GM18507 (cell line): ENCODE data around the gene MPPED2.

Experiments
- DNase-seq: peaks from one replicate; pipeline ENCODE4 v3.0.0; 2011; ENCODE audit warnings: low read depth; ENCODE audit not compliant: insufficient read length; ENCODE audit errors: extremely low spot score
- FAIRE-seq: peaks from 2 replicates; lab custom pipeline; 2011; peaks lifted over from hg19 to GRCh38; lab: Jason Lieb, UNC

Gene MPPED2

DNA sequence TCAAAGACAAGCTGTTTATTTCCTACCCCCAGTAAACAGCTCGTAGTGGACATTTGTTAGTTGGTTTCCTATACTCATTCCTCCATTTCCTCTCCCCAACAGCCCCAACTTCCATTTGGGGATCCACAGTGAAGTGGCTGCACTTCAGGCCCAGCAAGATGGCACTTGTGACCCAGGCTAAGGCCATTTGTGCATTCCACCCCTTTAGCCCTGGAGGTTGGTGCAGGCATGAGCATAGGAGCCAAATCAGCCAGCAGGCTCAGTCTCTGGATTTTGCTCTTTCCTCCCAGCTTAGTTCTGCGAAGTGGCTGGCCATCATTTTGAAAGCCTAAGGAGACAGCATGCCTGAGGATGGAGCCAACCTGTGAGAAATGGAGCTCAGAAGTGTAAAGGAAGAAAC is 122.9 kb downstream of the MPPED2 start:
- DNase-seq (no peak), FAIRE-seq (no peak)

DNA sequence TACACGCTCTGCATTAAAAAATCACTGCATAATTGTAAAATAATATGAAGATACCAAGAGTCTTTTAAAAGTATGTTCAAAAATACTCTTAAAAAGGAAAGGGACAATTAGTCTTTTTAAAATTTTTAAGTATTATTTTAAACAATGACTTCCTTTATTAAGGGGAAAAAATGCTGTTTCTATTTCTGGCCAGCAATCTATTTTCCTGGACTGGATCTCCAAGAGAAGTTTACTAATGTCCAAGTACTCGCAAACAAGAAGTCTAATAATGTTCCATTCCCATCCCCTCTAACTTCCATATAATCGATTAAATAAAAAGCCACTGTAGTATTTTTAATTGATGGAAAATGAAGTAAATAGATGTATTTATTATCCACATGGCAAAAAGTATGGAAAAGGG is 123.7 kb downstream of the MPPED2 start:
- DNase-seq: no peak
- FAIRE-seq: no peak

DNA sequence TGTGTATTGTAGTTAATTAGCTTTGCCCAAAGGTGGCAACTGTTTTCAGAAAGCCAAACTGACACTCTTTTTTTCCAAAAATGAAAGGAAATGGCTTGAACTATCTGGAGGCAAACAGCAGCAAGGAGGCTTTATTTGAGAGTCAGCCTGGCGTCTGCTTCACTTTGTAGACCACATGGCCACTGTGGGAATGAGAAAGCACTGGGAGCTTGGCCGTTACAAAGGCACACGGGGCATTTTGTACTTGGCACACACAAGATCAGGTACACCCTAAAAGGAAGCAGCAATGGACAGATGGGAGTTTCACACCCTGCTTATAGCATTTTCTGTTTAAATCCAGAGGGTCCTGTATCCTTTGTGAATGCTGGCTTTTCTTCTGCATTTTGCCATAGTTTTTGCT is 126.3 kb downstream of the MPPED2 start:
- FAIRE-seq: no peak
- no peak for DNase-seq

DNA sequence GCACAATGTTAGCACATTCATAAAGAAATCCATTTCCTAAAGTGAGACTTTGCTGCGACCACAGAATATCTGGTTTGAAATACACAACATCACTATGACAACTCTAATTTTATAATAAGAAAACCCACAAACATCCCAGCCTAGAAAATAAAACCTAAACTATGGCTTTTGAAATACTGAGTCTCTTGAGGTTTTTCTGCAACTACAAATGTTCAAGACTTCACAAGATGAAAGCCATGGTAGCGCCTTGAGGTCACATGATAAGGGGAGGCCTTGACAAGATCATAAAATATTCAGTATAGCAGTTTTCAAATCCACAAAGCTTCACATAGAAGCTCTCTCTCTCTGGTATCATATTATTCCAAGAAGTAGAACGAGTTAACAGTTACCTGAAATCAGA is 126.8 kb downstream of the MPPED2 start:
- FAIRE-seq (no peak), DNase-seq (no peak)

DNA sequence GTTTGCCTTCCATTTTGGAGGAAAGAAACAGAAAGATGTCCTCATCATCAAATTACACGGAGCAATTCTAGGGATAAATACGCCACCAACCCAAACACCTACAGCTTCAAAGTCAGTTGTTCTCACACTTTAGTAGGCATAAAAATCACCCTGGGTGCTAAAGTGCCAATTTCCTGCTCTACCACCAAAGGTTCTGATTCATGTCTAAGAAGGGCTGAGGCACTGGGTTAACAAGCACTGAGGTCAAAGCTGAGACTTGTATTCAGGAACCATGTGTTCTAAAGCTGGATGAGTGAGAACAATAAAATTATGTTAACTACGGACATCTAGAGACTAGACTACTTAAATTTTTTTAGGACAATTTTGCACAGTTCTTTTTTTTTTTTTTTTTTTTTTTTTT is 127.6 kb downstream of the MPPED2 start:
- no peak for DNase-seq
- FAIRE-seq: no peak

DNA sequence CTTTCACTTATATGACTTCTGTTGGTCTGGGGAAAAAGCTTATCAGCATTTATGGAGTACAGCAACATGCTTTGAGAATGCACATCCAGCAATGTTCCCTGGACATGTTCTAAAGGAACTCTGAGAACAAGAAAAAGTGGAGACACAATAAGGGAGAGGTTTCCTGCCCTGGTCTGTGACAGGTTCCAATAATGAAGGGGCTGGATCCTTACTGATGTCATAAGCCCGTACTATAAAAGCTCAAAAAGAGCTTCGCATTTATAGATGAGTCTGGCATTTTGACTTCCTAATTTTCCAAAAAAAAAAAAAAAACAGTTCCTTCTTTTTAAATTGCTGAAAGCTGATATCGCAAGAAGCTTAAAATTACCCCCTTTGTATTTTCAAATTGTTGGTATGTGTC is 129.1 kb downstream of the MPPED2 start:
- FAIRE-seq (no peak), DNase-seq (no peak)

DNA sequence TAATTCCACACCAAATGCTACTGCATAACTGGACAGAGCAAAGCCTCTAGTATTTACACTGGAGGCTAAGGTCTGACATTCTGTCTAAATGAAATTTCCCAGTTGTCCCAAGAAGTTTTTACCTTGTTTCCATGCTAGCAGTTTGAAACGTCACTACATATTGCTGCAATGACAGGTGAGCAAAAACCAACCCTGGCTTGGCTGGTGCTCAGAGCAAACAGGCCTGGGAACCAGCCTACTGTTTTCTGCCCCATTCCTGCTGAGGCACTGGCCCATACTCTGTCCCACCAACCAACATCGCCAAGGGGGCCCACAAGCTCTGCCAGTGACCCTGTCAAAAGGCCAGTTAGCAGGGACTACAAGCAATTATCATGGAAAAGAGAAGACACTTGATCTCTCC is 131.1 kb downstream of the MPPED2 start:
- FAIRE-seq: no peak
- no peak for DNase-seq

DNA sequence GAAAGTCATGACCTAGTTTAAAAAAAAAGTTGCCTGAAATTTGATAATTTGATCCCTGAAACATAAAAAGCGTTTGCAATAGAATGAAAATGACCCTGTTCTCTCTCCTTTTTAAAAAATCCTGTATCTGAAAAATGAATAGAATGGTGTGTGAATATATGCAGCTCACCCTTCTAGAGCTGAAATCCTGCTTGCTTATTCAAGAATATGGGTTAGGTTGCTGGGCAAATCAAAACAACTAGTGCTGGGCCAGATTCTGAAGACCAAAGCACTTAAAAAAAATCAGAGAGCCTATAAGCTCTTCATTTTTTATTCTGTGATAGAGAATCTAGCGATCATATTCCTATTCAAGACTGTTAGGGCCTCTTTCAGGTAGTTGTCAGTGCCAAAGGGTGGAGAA is 131.6 kb downstream of the MPPED2 start:
- DNase-seq (no peak), FAIRE-seq (no peak)

DNA sequence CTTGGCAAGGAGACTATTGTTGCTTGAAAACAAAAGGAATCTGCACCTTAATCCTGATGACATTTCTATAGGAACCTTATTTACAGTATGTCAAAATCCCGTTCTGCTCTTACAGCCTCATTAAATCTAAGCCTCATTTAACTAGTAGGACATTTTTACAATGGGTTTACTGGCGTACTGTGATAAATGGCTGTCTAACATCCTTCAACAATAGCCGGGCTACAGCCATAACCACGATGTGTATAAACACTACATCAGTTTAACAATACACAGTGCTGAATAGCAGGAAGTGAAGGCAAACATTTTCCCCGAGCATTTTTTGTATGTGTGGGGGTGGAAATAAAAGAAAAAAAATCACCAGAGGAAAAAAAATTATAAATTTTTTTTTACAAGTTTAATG is 132.0 kb downstream of the MPPED2 start:
- FAIRE-seq (no peak), DNase-seq (no peak)

DNA sequence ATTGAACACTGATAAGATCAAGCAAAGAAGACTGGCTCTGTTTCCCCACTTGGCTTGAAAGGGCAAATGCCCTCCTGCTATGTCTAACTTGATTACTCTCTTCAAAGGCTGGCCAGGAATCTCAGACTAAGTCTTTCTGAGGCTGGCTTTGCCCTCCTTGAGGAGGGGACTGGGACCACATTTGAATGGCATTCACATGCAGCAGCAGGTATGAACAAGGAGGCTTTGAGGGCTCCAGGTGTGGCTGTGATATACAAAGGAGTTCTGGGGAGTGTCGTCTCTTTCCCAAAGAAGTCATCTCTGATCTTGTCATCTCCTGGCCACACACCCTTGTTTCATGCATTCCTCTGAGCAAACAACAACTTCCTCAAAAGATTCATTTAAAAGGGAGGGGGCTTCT is 132.4 kb downstream of the MPPED2 start:
- FAIRE-seq: no peak

DNA sequence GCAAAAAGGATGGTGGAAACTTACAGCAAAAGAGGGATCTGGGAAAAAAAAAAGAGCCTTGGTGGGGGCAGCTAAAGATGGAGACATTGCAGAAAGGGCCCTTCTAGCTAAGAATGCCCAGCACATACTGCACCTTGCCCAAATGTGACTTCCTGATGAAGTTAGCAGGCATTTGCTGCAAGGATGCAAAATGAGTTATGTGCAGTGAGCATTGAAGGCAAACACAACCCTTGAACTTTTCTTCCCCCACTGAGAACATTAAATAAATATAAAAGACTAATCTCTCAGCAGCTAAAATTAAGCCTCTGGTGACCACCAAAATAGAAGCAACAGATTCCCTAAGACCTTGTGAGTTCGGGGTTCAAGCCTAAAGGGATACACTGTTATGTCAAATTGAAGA is 133.3 kb downstream of the MPPED2 start:
- DNase-seq (no peak), FAIRE-seq (no peak)

More for the DNA sequence above, 132.4 kb downstream of the MPPED2 start:
- DNase-seq: no peak

DNA sequence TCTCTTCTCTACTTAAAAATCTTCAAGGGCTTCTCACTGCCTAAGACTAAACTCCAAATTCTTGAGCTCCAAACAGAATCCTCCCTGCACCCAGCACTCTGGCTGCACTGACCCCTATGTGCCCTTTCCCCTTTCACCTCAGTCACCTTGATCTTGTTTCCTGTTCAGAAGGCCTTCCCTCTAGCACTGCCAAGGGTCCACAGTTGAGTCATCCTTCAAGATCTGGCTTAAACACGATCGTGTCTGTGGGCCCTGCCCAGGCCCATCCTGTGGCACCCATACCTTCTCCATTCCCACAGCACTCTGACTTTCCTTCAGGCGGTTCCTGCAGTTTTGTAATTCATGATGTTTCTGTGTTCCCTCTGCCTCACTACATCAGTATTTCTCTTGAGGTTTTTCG is 134.0 kb downstream of the MPPED2 start:
- DNase-seq (no peak), FAIRE-seq (no peak)

DNA sequence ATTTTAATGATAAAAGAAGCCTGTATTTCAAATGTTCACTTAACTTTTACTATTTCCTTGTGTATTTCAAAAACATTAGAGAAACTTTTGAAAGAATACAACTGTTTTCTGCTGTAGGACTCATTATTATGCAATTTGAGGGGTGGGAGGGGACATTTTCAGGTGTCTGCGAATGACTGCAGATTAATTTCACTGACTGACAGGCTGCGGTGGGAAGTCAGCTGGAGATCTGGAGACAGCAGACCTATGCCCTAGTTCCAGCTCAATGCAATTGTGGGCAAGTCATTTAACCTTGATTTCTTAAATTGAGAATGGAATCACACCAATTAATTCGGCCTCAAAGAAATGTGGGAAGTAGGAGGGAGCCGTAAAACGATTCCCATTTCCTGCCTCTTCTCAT is 134.5 kb downstream of the MPPED2 start:
- FAIRE-seq (no peak), DNase-seq (no peak)

DNA sequence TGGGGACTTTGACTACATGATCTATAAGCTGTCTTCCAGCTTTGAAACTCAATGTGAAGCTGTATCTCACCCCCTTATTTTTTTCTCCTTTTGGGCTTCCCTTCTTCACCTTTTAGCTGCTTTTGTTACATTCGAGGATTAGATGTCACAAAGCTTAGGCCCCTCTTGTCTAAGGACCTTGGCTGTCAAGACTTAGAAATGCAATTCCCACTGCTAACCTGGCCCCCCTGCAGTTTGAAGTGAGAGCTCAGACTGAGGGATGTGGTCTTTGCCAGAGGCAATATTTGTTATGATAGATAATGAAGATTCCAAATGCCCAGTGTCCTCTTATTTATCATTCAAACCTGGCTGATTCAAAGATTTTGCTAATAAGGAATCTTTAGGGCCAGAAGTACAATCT is 135.0 kb downstream of the MPPED2 start:
- FAIRE-seq (no peak), DNase-seq (no peak)

DNA sequence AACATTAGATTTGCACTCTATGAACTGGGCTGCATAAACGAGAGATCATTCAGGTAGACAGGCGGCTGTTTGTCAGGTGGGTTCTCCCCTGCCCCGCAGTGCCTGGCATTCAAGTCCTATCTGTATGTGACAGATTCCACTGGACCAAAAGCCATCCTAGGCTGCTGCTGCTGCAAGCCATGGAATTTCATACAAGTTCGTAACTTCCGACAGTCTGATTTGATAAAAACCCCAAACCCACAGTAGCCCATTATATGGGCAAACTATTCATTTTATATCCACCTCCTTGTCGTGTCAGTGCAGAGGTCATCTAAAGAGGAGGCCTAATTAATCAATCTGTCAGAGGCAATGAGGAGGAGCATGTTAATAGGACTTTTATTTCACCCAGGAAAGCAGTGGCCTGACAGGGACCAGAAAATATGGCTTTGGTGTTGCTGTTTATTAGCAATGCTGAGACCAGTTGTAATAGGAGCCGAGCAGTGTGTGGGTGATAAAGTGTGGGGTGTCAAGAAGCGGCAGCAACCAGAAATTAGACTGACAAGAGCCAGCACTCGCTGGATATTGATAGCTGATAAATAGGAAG is 139.0 kb downstream of the MPPED2 start:
- FAIRE-seq: no peak
- no peak for DNase-seq

DNA sequence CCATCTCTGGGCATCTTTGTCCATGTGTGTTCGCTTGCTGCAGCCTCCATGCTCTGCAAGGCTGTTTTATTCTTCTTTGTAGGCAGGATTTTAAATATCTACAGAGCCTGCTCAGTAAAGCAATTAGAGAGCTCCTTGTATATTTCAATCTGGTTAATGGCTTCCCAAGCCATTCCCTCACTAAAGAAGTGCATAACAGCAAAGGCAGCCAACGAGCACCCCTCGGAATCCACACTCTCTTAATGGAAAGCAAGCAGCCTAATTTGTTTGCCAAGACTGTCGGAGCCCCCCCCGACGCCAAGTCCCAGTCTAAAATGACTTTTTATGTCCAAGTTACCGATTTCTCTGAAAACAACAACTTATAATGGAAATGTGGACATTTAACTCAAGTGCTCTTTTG is 139.6 kb downstream of the MPPED2 start:
- FAIRE-seq (no peak), DNase-seq (no peak)

DNA sequence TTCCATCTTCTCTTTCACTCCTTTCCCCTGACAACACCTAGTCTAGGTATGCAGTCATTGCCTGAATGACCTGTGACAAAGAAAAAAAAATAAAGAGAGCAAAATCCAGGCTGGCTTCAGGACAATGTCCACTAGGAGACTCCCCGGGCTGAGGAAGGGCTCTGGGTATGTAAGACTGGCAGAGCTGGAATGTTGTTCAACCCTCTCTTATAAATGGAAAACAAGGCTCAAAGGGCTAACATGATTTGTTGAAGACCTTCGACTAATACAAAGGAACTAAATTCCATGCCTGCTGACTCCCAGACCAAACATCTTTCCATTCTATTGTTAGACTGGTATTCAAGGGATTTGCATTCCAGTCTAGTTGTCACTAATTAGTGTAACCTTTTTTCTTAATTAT is 141.1 kb downstream of the MPPED2 start:
- DNase-seq (no peak), FAIRE-seq (no peak)

DNA sequence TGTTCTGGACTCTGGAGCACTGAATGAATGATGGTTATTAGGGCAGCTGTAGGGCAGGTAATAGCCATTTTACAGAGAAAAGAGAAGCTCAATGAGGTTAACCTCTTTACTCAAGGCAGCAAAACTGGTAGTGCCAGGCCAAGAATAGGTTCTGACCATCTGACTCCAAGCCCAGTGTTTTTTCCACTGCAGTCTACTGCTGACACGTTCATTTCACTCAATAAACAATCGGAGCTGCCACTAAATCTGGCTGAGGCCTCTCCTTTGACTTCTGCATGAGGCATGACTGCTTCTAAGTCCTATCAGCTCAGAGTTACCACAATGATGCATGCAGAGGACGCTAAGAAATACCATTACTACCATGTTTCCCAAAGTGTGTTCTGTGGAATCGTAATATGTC is 145.6 kb downstream of the MPPED2 start:
- DNase-seq (no peak), FAIRE-seq (no peak)

DNA sequence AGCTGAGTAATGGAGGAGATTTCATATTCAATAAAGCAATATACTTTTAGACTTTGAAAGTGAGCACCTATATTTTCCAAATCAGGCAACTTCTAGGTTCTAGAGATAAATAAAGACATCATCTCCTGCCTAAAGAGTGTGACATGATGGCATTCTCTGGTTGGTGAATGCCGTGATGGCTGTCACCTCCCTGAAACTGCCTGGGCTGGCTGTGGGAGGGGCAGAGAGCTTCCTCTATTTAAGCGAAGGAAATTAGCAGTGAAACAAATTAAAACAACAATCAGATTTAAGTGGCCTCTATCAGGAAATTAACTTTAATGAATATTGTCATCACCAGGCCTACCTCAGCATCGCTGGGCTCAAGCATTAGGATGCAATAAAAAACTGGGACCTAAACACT is 149.4 kb downstream of the MPPED2 start:
- FAIRE-seq: no peak
- no peak for DNase-seq

DNA sequence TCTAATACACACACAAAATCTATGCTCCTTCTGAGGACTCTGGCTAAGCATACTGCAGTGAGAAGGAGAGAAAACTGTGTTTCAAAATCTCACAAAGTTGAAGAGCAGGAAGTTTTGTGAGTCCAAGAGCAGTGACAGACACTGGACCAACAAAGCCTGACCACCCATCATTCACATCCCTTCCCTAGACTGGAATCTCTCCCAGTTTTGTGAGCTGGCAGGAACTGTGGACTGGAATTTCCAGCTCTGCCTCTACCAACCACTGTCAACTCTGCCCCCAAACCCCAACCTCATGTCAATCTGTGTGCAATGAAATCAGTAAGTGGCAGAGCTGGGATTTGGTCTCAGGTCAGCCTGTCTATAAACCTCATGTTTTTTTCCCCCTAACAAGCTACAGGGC is 150.7 kb downstream of the MPPED2 start:
- no peak for DNase-seq
- FAIRE-seq: no peak

DNA sequence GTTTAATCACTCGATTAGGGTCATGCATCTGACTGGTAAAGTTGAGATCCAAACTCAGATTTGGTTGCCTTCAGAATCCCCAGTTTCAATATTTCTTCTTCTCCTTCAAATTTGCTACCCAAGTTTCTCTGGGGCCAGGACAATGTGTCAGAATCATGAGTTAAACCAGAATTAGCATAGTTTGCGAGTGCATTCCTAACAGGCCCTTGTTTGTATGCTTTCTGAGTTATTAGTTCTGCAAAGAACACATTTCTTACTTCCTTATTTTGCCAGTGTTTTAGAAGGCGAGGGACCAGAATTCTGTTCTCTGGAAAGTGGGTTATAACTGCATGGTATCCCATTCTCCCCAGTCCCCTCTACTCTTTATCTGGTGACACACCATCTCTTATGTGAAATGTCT is 151.3 kb downstream of the MPPED2 start:
- FAIRE-seq (no peak), DNase-seq (no peak)

DNA sequence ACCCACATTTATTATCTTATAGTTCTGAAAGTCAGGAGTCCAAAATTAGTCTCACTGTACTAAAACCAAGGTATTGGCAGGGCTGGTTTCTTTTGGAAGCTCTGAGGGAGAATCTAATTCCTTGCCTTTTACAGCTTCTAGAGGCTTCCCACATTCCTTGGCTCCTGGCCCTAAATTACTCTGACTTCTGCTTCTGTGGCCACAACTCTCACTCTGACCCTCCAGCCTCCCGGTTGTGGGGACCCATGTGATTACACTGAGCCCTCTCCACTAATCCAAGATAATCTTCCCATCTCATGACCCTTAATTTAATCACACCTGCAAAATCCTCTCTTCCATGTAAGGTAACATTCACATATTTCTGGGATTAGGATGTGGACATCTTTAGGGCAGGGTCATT is 152.3 kb downstream of the MPPED2 start:
- FAIRE-seq (no peak), DNase-seq (no peak)
